SK-N-SH treated with all-trans-retinoic acid at 6 μM for 48 hours (cell line): ENCODE data around the gene MYO1A.

Experiments used
- ARNTL ChIP-seq: fragments of 450-650 bp; formaldehyde crosslinking; IDR thresholded peaks from 2 replicates; pipeline ENCODE4 v1.5.0; 2020; ENCODE audit warnings: low read depth, mild to moderate bottlenecking, moderate library complexity, borderline replicate concordance
- ESRRG ChIP-seq: fragments of 250-450 bp; sonication (Bioruptor Pico); IDR thresholded peaks from 2 replicates; pipeline ENCODE4 v1.6.1; 2021; ENCODE audit warnings: mild to moderate bottlenecking
- PATZ1 ChIP-seq: fragments of 250-450 bp; sonication (Bioruptor Pico); IDR thresholded peaks from 2 replicates; pipeline ENCODE4 v1.8.0; 2020; ENCODE audit warnings: mild to moderate bottlenecking, moderate library complexity, borderline replicate concordance
- RARB ChIP-seq: fragments of 250-450 bp; sonication (Bioruptor Pico); IDR thresholded peaks from 2 replicates; pipeline ENCODE4 v1.8.0; 2021; ENCODE audit warnings: mild to moderate bottlenecking, moderate library complexity
- ZFP3 ChIP-seq: fragments of 250-450 bp; sonication (Bioruptor Pico); IDR thresholded peaks from 2 replicates; pipeline ENCODE4 v1.5.0; 2020; ENCODE audit warnings: mild to moderate bottlenecking, moderate library complexity
- ZNF565 ChIP-seq: fragments of 450-650 bp; formaldehyde crosslinking; conservative IDR thresholded peaks from 2 replicates; pipeline ENCODE4 v1.5.0; 2020; ENCODE audit warnings: low read depth, mild to moderate bottlenecking, moderate library complexity
- ZNF70 ChIP-seq: fragments of 450-650 bp; formaldehyde crosslinking; IDR thresholded peaks from 2 replicates; pipeline ENCODE4 v1.5.0; 2020; ENCODE audit warnings: mild to moderate bottlenecking, moderate library complexity
- ZNF8 ChIP-seq: fragments of 450-650 bp; formaldehyde crosslinking; IDR thresholded peaks from 2 replicates; pipeline ENCODE4 v1.5.0; 2020; ENCODE audit warnings: mild to moderate bottlenecking, moderate library complexity

- TF ChIP-seq PATZ1 (CRISPR knock-in tag) (no peak), ZFP3 (no peak), ZNF565 (no peak), ARNTL (CRISPR knock-in tag) (no peak), ESRRG (no peak), ZNF70 (CRISPR knock-in tag) (no peak), ZNF8 (CRISPR knock-in tag) (no peak), RARB (CRISPR knock-in tag) (no peak)
Observed at GRCh38 chr12:56979628-56980027, 70.3 kb downstream of the MYO1A start.
